HCT116 (cell line): ENCODE results near the gene CHRNB2. TPM values are rescaled to one million over a fixed set of nuclear protein-coding genes. Genes with fewer than 3 reads are reported as not detected.
A peak's percentile ranks its signal among the peaks of the same experiment; 100 is the strongest.

ENCODE experiments used
- ATAC-seq: fragments of 200-7000 bp; cut with Tn5 transposase; 2 replicates; pipeline ENCODE4 v1.9.1; 2020; ENCODE audit warnings: mild to moderate bottlenecking, moderate library complexity
- BruUV-seq: library from RNA; stranded (reverse); fragments of 400-500 nt; replicated peaks from 2 replicates; lab custom pipeline; 2021; lab: Mats Ljungman, UMichigan
- CTCF ChIA-PET: fragments of 300-600 bp; sonication (Branson Sonifier 250); formaldehyde crosslinking; loops from one replicate; lab custom pipeline; 2021; ENCODE audit warnings: antibody characterized with exemption; lab: Charles Lee
- POLR2A ChIA-PET: fragments of 300-600, 350-600 bp; sonication (Branson Sonifier 250); formaldehyde crosslinking; loops from one replicate; lab custom pipeline; 2021; ENCODE audit warnings: antibody characterized with exemption; lab: Charles Lee
- RAD21 ChIA-PET, 2 experiments: fragments of 300-600 bp; sonication (Branson Sonifier 250); formaldehyde crosslinking; loops; one replicate each; lab custom pipeline; 2023; ENCODE audit warnings: low total read pairs in 2 of 2; ENCODE audit not compliant: uncharacterized antibody in 2 of 2, unreplicated experiment in 2 of 2, low non-redundant PET in 1 of 2; lab: Charles Lee
- DNase-seq: peaks from one replicate; pipeline ENCODE4 v3.0.0-alpha.2; 2010; ENCODE audit warnings: low read depth, low spot score
- H2AFZ ChIP-seq: fragments of 200-600 bp; shearing (Covaris generic), sonication (generic); 2 replicates; pipeline ENCODE4 v1.6.1; 2017; ENCODE audit warnings: low read depth, mixed run types, mixed read lengths, antibody characterized with exemption, low read length; ENCODE audit not compliant: poor library complexity, severe bottlenecking
- H3K27ac ChIP-seq: 2 replicates; pipeline ENCODE4 v1.5.1; 2012; ENCODE audit warnings: low read depth, low read length
- H3K27me3 ChIP-seq: fragments of 200-600 bp; sonication (generic); 2 replicates; pipeline ENCODE4 v1.6.1; 2016; ENCODE audit warnings: mixed run types, low read length, mixed read lengths; ENCODE audit not compliant: insufficient read depth
- H3K36me3 ChIP-seq, 2 experiments: fragments of 200-500 bp in 1 of 2; fragments of 200-600 bp in 1 of 2; sonication (Bioruptor generic) in 1 of 2; sonication (generic) in 1 of 2; 2 replicates each; pipeline versions ENCODE4 v1.5.1 to v1.6.1; 2014 to 2016; ENCODE audit warnings: low read length in 2 of 2, inconsistent platforms in 1 of 2, mixed read lengths in 1 of 2, mixed run types in 1 of 2; ENCODE audit not compliant: insufficient read depth in 2 of 2, control insufficient read depth in 1 of 2
- H3K4me1 ChIP-seq, 2 experiments: fragments of 200-600 bp in 1 of 2; sonication (generic) in 1 of 2; 2 replicates each; pipeline versions ENCODE4 v1.5.1 to v1.6.1; 2012 to 2017; ENCODE audit warnings: low read length in 2 of 2, inconsistent platforms in 1 of 2, mild to moderate bottlenecking in 1 of 2, mixed read lengths in 1 of 2, mixed run types in 1 of 2, moderate library complexity in 1 of 2; ENCODE audit not compliant: insufficient read depth in 2 of 2, control insufficient read depth in 1 of 2
- H3K4me2 ChIP-seq: fragments of 200-600 bp; sonication (generic); 2 replicates; pipeline ENCODE4 v1.6.1; 2017; ENCODE audit warnings: mixed run types, low read length, mixed read lengths
- H3K4me3 ChIP-seq, 2 experiments: fragments of 200-600 bp in 1 of 2; sonication (generic) in 1 of 2; replicated peaks in 1 of 2; 2 replicates each; pipeline ENCODE4 v1.5.1; 2011 to 2016; ENCODE audit warnings: low read length in 2 of 2, control low read depth in 1 of 2, low read depth in 1 of 2, mild to moderate bottlenecking in 1 of 2, mixed read lengths in 1 of 2, mixed run types in 1 of 2
- H3K79me2 ChIP-seq: fragments of 200-600 bp; sonication (generic); 2 replicates; pipeline ENCODE4 v1.6.1; 2017; ENCODE audit warnings: mild to moderate bottlenecking, mixed run types, low read length, moderate library complexity, mixed read lengths; ENCODE audit not compliant: insufficient read depth
- H3K9ac ChIP-seq: fragments of 200-600 bp; sonication (generic); 2 replicates; pipeline ENCODE4 v1.6.1; 2016; ENCODE audit warnings: low read length, mixed read lengths
- H3K9me2 ChIP-seq: fragments of 200-600 bp; sonication (generic), shearing (Covaris generic); 2 replicates; pipeline ENCODE4 v1.6.1; 2017; ENCODE audit warnings: mixed run types, mild to moderate bottlenecking, moderate library complexity; ENCODE audit not compliant: insufficient read depth
- H3K9me3 ChIP-seq, 2 experiments: fragments of 200-500 bp in 1 of 2; fragments of 200-600 bp in 1 of 2; sonication (Bioruptor generic) in 1 of 2; sonication (generic) in 1 of 2; 2 replicates each; pipeline ENCODE4 v1.6.1; 2014 to 2017; ENCODE audit warnings: low read length in 2 of 2, mixed read lengths in 2 of 2, inconsistent platforms in 1 of 2, low read depth in 1 of 2, mild to moderate bottlenecking in 1 of 2, mixed run types in 1 of 2, moderate library complexity in 1 of 2; ENCODE audit not compliant: control insufficient read depth in 1 of 2, insufficient read depth in 1 of 2
- H4K20me1 ChIP-seq: fragments of 200-600 bp; sonication (generic), shearing (Covaris generic); 2 replicates; pipeline ENCODE4 v1.6.1; 2017; ENCODE audit warnings: mixed run types, mild to moderate bottlenecking, moderate library complexity; ENCODE audit not compliant: insufficient read depth
- RAD21 ChIP-seq: IDR thresholded peaks from 2 replicates; pipeline ENCODE4 v1.6.1; 2012; ENCODE audit warnings: low read depth, mild to moderate bottlenecking
- SP1 ChIP-seq: IDR thresholded peaks from 2 replicates; pipeline ENCODE4 v1.6.1; 2012; ENCODE audit warnings: low read depth
- YY1 ChIP-seq: IDR thresholded peaks from 2 replicates; pipeline ENCODE4 v1.6.1; 2011; ENCODE audit warnings: low read length, low read depth, moderate library complexity, mild to moderate bottlenecking; ENCODE audit not compliant: insufficient replicate concordance; ENCODE audit errors: extremely low read depth
- intact Hi-C: fragments of 100-400 bp; cut with micrococcal nuclease; formaldehyde crosslinking; loops from 2 replicates; pipeline ENCODE4 v1.10.0; 2022
- total RNA-seq: library from RNA; stranded (reverse); gene quantifications from one replicate; pipeline ENCODE4 v1.2.1, GENCODE V29; 2021; ENCODE audit not compliant: unreplicated experiment
- TF ChIP-seq, protein P1 (sequence below), 3 experiments: fragments of 200-600 bp in 1 of 3; sonication (generic) in 1 of 3; IDR thresholded peaks in 2 of 3; conservative IDR thresholded peaks in 1 of 3; 2 replicates each; pipeline ENCODE4 v1.5.1; 2012 to 2017; ENCODE audit warnings: low read depth in 2 of 3, low read length in 2 of 3, antibody characterized with exemption in 1 of 3, borderline replicate concordance in 1 of 3, control low read depth in 1 of 3, mild to moderate bottlenecking in 1 of 3, mixed read lengths in 1 of 3, mixed run types in 1 of 3, moderate library complexity in 1 of 3; ENCODE audit not compliant: insufficient read depth in 1 of 3

CHRNB2 gene
- total RNA-seq, 1 experiment from 2014 or later: not detected

DNA sequence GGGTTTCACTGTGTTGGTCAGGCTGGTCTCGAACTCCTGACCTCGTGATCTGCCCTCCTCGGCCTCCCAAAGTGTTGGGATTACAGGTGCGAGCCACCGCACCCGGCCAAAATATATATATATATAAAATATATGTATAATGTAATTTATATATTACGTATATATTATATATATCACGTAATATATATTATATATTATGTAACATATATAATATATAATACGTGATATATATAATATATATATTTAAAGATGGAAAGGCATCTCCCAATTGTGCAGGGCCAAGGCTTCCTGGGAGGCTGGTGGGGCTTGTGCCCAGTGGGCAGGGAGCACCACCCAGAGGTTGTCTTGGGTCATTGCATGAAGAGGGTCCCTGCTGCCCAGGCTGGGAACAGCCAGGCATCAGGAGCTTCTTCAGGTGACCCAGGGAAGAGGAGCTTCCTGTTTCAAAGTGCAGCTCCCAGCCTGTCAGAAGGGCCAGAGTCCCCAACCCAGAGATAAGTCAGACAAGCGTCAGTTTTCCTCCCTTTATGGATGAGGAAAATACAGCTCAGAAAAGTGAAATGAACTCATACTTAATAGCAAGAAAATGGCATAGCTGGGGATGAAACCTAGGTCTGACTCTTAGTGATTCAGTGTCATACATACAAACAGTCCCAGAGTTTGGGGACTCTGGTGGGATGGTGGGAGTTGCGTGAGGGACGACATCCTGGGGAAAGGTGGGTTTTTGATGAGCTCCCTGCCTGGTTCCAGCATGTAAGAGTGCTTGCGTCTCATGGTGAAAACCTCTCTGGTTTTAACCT, 21.1 kb upstream of the CHRNB2 start:
- ChIA-PET POLR2A (interaction anchor here (0.6 to 0.7 kb wide), 2 partner anchors 324 to 793 kb away, joined by 3 to 5 read pairs; partner anchors contain the start of gene KCNN3), CTCF (interaction anchor here (0.6 to 2.8 kb wide), 26 partner anchors 9 to 538 kb away, joined by 3 to 62 read pairs (median 4); partner anchors contain the start of genes ATP8B2, IL6R, PBXIP1 and UBE2Q1), RAD21 (interaction anchor here (0.6 to 1.7 kb wide), 11 partner anchors 9 to 223 kb away, joined by 3 to 13 read pairs (median 4); no protein-coding TSS in a partner anchor)
- no peaks in the 10 kb centered on the region for H3K9me2 ChIP-seq
- no peak overlapping the region for H3K27ac ChIP-seq
- no peak overlapping the region for H2AFZ ChIP-seq
- intact Hi-C loops: loop anchor here (1.0 to 10.0 kb wide), 4 partner anchors 66 to 362 kb away; partner anchors contain the start of genes AQP10 and ATP8B2
- no peaks in the 10 kb centered on the region for H4K20me1 ChIP-seq
- H3K36me3 ChIP-seq: peaks cover 20 to 25% of the 10 kb centered on the region in 2 experiments; a peak in 3 of 4 replicates
- peaks cover 0 to 10% of the 10 kb centered on the region in 2 experiments; a peak in 2 of 4 replicates for H3K4me1 ChIP-seq
- no peaks in the 10 kb centered on the region for H3K9me3 ChIP-seq
- no TSS peak for BruUV-seq
- 0 out of 2 replicates have a peak, but pooled peaks cover 4% of the 10 kb centered on the region for H3K27me3 ChIP-seq
- H3K4me3 ChIP-seq: no peak overlapping the region
- ATAC-seq: peak; percentile 98
- H3K9ac ChIP-seq: no peak overlapping the region
- DNase-seq: peak; percentile 63
- no peak overlapping the region for H3K4me2 ChIP-seq
- H3K79me2 ChIP-seq: no peaks in the 10 kb centered on the region
- TF ChIP-seq SP1 (no peak), RAD21 (peak; percentile 94), YY1 (peak; percentile 31)
- TF ChIP-seq, protein P1, sequence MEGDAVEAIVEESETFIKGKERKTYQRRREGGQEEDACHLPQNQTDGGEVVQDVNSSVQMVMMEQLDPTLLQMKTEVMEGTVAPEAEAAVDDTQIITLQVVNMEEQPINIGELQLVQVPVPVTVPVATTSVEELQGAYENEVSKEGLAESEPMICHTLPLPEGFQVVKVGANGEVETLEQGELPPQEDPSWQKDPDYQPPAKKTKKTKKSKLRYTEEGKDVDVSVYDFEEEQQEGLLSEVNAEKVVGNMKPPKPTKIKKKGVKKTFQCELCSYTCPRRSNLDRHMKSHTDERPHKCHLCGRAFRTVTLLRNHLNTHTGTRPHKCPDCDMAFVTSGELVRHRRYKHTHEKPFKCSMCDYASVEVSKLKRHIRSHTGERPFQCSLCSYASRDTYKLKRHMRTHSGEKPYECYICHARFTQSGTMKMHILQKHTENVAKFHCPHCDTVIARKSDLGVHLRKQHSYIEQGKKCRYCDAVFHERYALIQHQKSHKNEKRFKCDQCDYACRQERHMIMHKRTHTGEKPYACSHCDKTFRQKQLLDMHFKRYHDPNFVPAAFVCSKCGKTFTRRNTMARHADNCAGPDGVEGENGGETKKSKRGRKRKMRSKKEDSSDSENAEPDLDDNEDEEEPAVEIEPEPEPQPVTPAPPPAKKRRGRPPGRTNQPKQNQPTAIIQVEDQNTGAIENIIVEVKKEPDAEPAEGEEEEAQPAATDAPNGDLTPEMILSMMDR (IDR thresholded peaks at IDR 0.05 in 2 of 3, conservative IDR thresholded peaks at IDR 0.05 in 1 of 3; ENCODE audit: borderline replicate concordance in 1 of 3, insufficient read depth in 1 of 3, low read depth in 2 of 3, low read length in 2 of 3): peak; percentile 67 to 92 (median 88)
